Measurements from ENCODE around the gene GABRG3.

DNA sequence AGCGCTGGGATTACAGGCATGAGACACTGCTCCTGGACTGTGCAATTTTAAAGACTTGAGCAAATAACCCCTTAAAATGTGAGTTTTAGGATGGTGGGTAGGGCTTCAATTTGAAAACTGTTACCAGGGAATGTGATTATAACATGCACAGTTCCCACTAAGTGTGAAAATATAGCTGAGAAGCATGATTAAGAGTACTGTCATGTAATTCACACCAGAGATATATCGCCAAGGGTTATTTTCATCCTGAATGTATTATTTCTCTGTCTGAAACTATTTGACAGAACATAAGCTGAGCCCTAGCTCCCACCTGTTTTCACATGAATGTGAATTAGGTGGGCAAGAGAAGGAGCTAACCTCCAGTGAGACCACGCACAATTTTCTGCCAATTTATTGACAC lies 457.2 kb downstream of the GABRG3 start:
- no peak for TF ChIP-seq CTCF (IDR thresholded peaks at IDR 0.05)
- TF ChIP-seq POLR2A (IDR thresholded peaks at IDR 0.05), result no peak
- no peak for TF ChIP-seq POLR2AphosphoS5 (IDR thresholded peaks at IDR 0.05)
